ENCODE data around the gene OR8B12.

Gene OR8B12, protein sequence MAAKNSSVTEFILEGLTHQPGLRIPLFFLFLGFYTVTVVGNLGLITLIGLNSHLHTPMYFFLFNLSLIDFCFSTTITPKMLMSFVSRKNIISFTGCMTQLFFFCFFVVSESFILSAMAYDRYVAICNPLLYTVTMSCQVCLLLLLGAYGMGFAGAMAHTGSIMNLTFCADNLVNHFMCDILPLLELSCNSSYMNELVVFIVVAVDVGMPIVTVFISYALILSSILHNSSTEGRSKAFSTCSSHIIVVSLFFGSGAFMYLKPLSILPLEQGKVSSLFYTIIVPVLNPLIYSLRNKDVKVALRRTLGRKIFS

DNA sequence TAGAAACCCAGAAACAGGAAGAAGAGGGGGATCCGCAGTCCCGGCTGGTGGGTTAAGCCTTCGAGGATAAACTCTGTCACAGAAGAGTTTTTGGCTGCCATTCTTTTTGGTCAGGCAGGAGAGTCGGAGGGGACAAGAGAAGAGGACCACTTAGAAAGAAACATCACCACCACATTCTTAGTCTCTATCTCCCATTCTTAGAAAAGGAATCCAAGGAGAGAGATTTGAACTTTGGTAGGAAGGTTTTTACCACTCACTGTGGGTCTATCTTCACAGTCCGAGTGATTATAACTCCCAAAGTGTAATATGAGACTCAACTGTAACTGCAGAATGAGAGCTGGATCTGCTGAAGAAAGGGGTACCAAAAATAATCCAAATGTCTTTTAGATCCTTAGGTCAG is at the start of gene OR8B12:
OR8B12 (minus strand) TSS at position 101 of the 400 bp plus-strand sequence; CDS start at position 101, 0 bp downstream.
- H3K4me1 ChIP-seq (ENCODE audit: insufficient read depth, low read length, severe bottlenecking) = no peaks in the 10 kb centered on the region
- H3K27me3 ChIP-seq (ENCODE audit: insufficient read depth, low read length) = no peaks in the 10 kb centered on the region
- H3K79me2 ChIP-seq (ENCODE audit: insufficient read depth, low read length) = no peaks in the 10 kb centered on the region
- H3K4me2 ChIP-seq (ENCODE audit: low read length) = no peak within 1 kb of the TSS
- H3K9me3 ChIP-seq (ENCODE audit: low read length) = no peaks in the 10 kb centered on the region
- no peaks in the 10 kb centered on the region for H3F3A ChIP-seq (ENCODE audit: insufficient read depth, low read length)
- no peak within 1 kb of the TSS for H3K4me3 ChIP-seq (ENCODE audit: low read depth, low read length, poor library complexity, severe bottlenecking)
- no peak within 1 kb of the TSS for H3K9ac ChIP-seq (ENCODE audit: low read length)
- TF ChIP-seq EZH2 (IDR thresholded peaks at IDR 0.05; ENCODE audit: borderline replicate concordance, low read length) = no peak
- TF ChIP-seq, protein P1, sequence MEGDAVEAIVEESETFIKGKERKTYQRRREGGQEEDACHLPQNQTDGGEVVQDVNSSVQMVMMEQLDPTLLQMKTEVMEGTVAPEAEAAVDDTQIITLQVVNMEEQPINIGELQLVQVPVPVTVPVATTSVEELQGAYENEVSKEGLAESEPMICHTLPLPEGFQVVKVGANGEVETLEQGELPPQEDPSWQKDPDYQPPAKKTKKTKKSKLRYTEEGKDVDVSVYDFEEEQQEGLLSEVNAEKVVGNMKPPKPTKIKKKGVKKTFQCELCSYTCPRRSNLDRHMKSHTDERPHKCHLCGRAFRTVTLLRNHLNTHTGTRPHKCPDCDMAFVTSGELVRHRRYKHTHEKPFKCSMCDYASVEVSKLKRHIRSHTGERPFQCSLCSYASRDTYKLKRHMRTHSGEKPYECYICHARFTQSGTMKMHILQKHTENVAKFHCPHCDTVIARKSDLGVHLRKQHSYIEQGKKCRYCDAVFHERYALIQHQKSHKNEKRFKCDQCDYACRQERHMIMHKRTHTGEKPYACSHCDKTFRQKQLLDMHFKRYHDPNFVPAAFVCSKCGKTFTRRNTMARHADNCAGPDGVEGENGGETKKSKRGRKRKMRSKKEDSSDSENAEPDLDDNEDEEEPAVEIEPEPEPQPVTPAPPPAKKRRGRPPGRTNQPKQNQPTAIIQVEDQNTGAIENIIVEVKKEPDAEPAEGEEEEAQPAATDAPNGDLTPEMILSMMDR (IDR thresholded peaks at IDR 0.05; ENCODE audit: low read length) = no peak
- H4K20me1 ChIP-seq (ENCODE audit: insufficient read depth, low read length) = no peaks in the 10 kb centered on the region
- H3K27ac ChIP-seq (ENCODE audit: low read depth, low read length, poor library complexity, severe bottlenecking) = no peak within 1 kb of the TSS
- no peak within 1 kb of the TSS for H2AFZ ChIP-seq (ENCODE audit: low read length)
- no peaks in the 10 kb centered on the region for H3K9me2 ChIP-seq (ENCODE audit: low read depth, low read length)
- no peaks in the 10 kb centered on the region for H3K36me3 ChIP-seq (ENCODE audit: insufficient read depth, low read length)

DNA sequence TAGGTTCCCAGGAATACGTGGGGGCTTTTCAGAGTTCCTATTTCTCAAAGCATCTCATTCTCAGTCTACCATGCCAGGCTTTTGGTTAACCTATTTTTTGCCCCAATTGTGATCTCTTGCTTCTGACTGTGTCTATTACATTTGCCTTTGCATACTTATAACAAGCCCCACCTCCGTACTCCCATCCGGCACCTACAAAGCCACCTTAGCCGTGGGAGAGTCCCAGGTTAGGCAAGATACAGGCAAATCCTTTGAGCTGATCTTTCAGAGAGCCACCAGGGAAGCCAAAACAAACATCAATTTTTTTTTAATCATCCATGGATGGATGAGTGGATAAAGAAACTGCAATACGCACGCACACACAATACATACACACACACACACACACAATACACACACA is 49.2 kb upstream of the OR8B12 start:
- Histone ChIP-seq H3K9me2 (ENCODE audit: low read depth, low read length) (no peaks in the 10 kb centered on the region), H3K4me2 (ENCODE audit: low read length) (no peak overlapping the region), H3F3A (ENCODE audit: insufficient read depth, low read length) (no peaks in the 10 kb centered on the region), H3K36me3 (ENCODE audit: insufficient read depth, low read length) (no peaks in the 10 kb centered on the region), H3K9me3 (ENCODE audit: low read length) (no peaks in the 10 kb centered on the region), H4K20me1 (ENCODE audit: insufficient read depth, low read length) (no peaks in the 10 kb centered on the region), H3K4me1 (ENCODE audit: insufficient read depth, low read length, severe bottlenecking) (no peaks in the 10 kb centered on the region), H3K27ac (ENCODE audit: low read depth, low read length, poor library complexity, severe bottlenecking) (no peak overlapping the region), H3K9ac (ENCODE audit: low read length) (no peak overlapping the region), H3K27me3 (ENCODE audit: insufficient read depth, low read length) (no peaks in the 10 kb centered on the region), H3K4me3 (ENCODE audit: low read depth, low read length, poor library complexity, severe bottlenecking) (no peak overlapping the region), H3K79me2 (ENCODE audit: insufficient read depth, low read length) (no peaks in the 10 kb centered on the region), H2AFZ (ENCODE audit: low read length) (no peak overlapping the region)
- TF ChIP-seq, protein P1 (IDR thresholded peaks at IDR 0.05; ENCODE audit: low read length) = no peak
- TF ChIP-seq EZH2 (IDR thresholded peaks at IDR 0.05; ENCODE audit: borderline replicate concordance, low read length) = no peak

DNA sequence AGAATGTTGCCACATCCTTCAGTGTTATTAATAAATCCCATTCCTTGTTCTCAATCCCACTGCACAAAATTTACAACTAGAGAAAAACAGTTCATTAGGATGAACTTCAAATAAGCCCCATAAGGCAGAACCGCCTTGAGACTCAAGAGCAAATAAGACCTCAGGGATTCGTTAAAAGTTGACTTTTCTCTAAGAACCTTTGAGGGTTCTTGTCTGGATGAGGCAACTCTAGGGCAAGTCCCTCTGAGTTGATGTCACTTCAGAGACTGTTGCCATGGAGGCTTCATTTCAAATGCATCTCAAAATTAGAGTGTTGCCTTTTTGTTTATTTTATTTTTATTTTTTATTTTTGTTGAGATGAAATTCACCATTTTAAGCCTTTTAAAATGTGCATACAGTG is 48.0 kb upstream of the OR8B12 start:
- no peak overlapping the region for H3K9ac ChIP-seq (ENCODE audit: low read length)
- H3K4me3 ChIP-seq (ENCODE audit: low read depth, low read length, poor library complexity, severe bottlenecking) = no peak overlapping the region
- H3K79me2 ChIP-seq (ENCODE audit: insufficient read depth, low read length) = no peaks in the 10 kb centered on the region
- H3K27me3 ChIP-seq (ENCODE audit: insufficient read depth, low read length) = no peaks in the 10 kb centered on the region
- no peak overlapping the region for H3K27ac ChIP-seq (ENCODE audit: low read depth, low read length, poor library complexity, severe bottlenecking)
- H3K9me3 ChIP-seq (ENCODE audit: low read length) = no peaks in the 10 kb centered on the region
- H3K4me1 ChIP-seq (ENCODE audit: insufficient read depth, low read length, severe bottlenecking) = no peaks in the 10 kb centered on the region
- no peaks in the 10 kb centered on the region for H3K36me3 ChIP-seq (ENCODE audit: insufficient read depth, low read length)
- H2AFZ ChIP-seq (ENCODE audit: low read length) = no peak overlapping the region
- TF ChIP-seq EZH2 (IDR thresholded peaks at IDR 0.05; ENCODE audit: borderline replicate concordance, low read length) = no peak
- TF ChIP-seq, protein P1 (IDR thresholded peaks at IDR 0.05; ENCODE audit: low read length) = no peak
- H4K20me1 ChIP-seq (ENCODE audit: insufficient read depth, low read length) = no peaks in the 10 kb centered on the region
- H3F3A ChIP-seq (ENCODE audit: insufficient read depth, low read length) = no peaks in the 10 kb centered on the region
- H3K4me2 ChIP-seq (ENCODE audit: low read length) = no peak overlapping the region
- no peaks in the 10 kb centered on the region for H3K9me2 ChIP-seq (ENCODE audit: low read depth, low read length)
